Measurements from ENCODE around the gene CLCN6.

DNA sequence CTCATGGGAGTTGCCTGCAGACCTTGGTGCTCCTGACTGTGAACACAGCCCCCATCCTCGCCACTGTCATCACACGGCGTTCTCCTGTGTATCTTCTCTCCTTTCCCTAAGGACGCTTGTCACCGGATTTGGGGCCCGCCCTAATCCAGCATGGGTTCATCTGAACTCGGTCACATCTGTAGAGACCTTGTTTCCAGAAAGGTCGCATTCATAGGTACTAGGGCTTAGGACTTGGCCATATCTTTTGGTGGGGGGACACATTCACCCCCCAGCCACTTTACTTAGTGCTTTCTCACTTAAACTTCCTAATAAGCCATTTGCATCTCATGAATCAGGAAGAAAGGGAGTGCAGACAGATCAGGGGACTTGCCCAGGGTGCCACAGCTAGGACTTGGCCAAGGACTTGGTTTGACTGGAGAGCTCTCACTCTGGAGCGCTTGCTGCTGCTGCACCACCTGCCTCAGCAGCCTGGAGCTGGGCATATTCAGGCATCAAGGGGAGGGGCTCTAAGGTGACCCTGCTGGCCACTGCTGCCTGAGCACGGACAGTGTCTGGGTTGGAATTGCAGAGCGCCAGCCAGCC is 31.9 kb downstream of the CLCN6 start:
- TF ChIP-seq SP1 (IDR thresholded peaks at IDR 0.05; ENCODE audit: low read depth, low read length) (no peak), BACH1 (IDR thresholded peaks at IDR 0.05; ENCODE audit: low read length) (no peak), RFX5 (IDR thresholded peaks at IDR 0.05; ENCODE audit: borderline replicate concordance, low read depth, low read length) (no peak)
- TF ChIP-seq, protein P1, sequence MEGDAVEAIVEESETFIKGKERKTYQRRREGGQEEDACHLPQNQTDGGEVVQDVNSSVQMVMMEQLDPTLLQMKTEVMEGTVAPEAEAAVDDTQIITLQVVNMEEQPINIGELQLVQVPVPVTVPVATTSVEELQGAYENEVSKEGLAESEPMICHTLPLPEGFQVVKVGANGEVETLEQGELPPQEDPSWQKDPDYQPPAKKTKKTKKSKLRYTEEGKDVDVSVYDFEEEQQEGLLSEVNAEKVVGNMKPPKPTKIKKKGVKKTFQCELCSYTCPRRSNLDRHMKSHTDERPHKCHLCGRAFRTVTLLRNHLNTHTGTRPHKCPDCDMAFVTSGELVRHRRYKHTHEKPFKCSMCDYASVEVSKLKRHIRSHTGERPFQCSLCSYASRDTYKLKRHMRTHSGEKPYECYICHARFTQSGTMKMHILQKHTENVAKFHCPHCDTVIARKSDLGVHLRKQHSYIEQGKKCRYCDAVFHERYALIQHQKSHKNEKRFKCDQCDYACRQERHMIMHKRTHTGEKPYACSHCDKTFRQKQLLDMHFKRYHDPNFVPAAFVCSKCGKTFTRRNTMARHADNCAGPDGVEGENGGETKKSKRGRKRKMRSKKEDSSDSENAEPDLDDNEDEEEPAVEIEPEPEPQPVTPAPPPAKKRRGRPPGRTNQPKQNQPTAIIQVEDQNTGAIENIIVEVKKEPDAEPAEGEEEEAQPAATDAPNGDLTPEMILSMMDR (IDR thresholded peaks at IDR 0.05; ENCODE audit: control extremely low read depth in 1 of 3, insufficient read depth in 1 of 3, low read depth in 1 of 3, low read length in 3 of 3): no peak
